Activated CD4-positive, alpha-beta T cell treated with anti-CD3 and anti-CD28 coated beads for 36 hours (primary cell): ENCODE data around the gene TGIF1. TPM values are rescaled to one million over a fixed set of nuclear protein-coding genes. Genes with fewer than 3 reads are reported as not detected.
"Not testable (repeated sequence)": the region's sequence is repeated elsewhere in the genome, so short reads cannot be mapped to it uniquely, and the experiment has no call there.

ENCODE experiments used
- ATAC-seq: fragments of 200-7000 bp; cut with Tn5 transposase; one replicate; pipeline ENCODE4 v1.10.0; 2021; ENCODE audit warnings: mild to moderate bottlenecking, moderate library complexity
- CTCF ChIA-PET: fragments of 350-600 bp; sonication (Branson Sonifier 250); formaldehyde crosslinking; loops from one replicate; lab custom pipeline; 2021; ENCODE audit warnings: antibody characterized with exemption; lab: Charles Lee
- POLR2A ChIA-PET: fragments of 350-600 bp; sonication (Branson Sonifier 250); formaldehyde crosslinking; loops from one replicate; lab custom pipeline; 2021; ENCODE audit warnings: antibody characterized with exemption, inconsistent platforms; lab: Charles Lee
- DNase-seq: peaks from one replicate; pipeline ENCODE4 v3.0.0-alpha.2; 2020
- H3K27ac Mint-ChIP-seq: one replicate; pipeline ENCODE4 v1.8.0; 2021; ENCODE audit warnings: mixed read lengths
- H3K27me3 Mint-ChIP-seq: one replicate; pipeline ENCODE4 v1.8.0; 2021; ENCODE audit warnings: mixed read lengths
- H3K36me3 Mint-ChIP-seq: one replicate; pipeline ENCODE4 v1.8.0; 2021; ENCODE audit warnings: low read depth, mixed read lengths
- H3K4me1 Mint-ChIP-seq: one replicate; pipeline ENCODE4 v1.8.0; 2021; ENCODE audit warnings: mixed read lengths
- H3K4me3 Mint-ChIP-seq: one replicate; pipeline ENCODE4 v1.8.0; 2021; ENCODE audit warnings: mild to moderate bottlenecking, moderate library complexity, mixed read lengths
- H3K9me3 Mint-ChIP-seq: one replicate; pipeline ENCODE4 v1.8.0; 2021; ENCODE audit warnings: low read depth, mixed read lengths
- intact Hi-C, 2 experiments: fragments of 100-400 bp; cut with DNase I in 1 of 2; cut with micrococcal nuclease in 1 of 2; formaldehyde crosslinking; loops; one replicate each; pipeline versions ENCODE4 v1.14.2 to v1.15.1; 2022 to 2024; cut with DNase I, micrococcal nuclease
- total RNA-seq, 2 experiments: library from RNA; stranded (reverse); gene quantifications; one replicate each; pipeline ENCODE4 v1.2.3, GENCODE V29; 2021

Gene TGIF1
- total RNA-seq, 2 experiments from 2014 or later = 42.7 to 46.3 TPM

DNA sequence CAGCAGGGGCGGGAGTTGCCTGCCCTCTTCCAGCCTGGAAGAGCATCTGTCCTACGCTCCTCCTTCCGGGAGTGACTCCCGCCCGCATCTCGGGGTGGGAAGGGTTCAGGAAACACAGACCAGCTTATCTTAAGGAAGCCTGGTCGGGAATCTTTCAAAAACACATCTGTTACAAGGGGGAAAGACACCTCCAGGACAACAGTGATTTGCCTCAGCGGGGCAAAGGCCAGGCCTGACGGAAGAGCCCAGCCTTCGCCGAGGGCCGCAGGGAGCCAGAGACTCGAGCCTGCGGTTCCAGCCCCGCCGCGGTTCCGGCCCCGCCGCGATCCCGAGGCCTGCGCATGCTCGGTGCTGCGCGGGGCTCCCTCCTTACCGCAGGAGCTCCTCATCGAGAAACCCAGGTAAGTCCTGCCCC lies 38.1 kb upstream of the TGIF1 start:
- peak; percentile 21 for ATAC-seq
- H3K36me3 Mint-ChIP-seq = no peaks in the 10 kb centered on the region
- H3K9me3 Mint-ChIP-seq = no peaks in the 10 kb centered on the region
- DNase-seq = peak; percentile 46
- H3K4me1 Mint-ChIP-seq = peaks cover 19% of the 10 kb centered on the region
- intact Hi-C loops = loop anchor here in 1 of 2 experiments (2.0 kb wide), 1 partner anchor 37 kb away; no protein-coding TSS in a partner anchor
- H3K27ac Mint-ChIP-seq = peak overlapping the region; percentile 58
- H3K4me3 Mint-ChIP-seq = peak overlapping the region; percentile 31
- ChIA-PET POLR2A (no interaction called here), CTCF (interaction anchor here (0.6 to 1.0 kb wide), 4 partner anchors 43 to 95 kb away, joined by 3 read pairs; no protein-coding TSS in a partner anchor)
- no peaks in the 10 kb centered on the region for H3K27me3 Mint-ChIP-seq

DNA sequence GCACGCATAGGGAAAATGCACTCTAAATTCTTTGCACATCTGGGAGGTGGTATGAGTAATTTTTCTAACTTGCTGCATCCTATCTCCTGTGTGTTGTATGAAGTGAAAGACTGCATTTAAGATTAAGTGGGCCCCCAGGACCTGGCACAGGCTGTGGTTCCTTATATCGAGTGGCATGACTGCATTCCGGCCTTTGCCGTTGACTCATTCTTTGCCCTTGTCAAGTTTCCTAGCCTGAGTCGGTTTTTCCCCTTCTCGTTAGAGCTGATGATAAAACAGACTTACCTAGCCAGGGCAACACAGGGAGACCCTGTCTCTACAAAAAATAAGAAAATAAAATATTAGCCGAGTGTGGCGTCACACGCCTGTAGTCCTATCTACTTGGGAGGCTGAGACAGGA lies 37.4 kb upstream of the TGIF1 start:
- H3K4me3 Mint-ChIP-seq, H3K9me3 Mint-ChIP-seq, H3K36me3 Mint-ChIP-seq, H3K27me3 Mint-ChIP-seq, POLR2A ChIA-PET: not testable (repeated sequence)
- ATAC-seq = peak; percentile 96
- intact Hi-C loops = loop anchor here in 1 of 2 experiments (2.0 kb wide), 1 partner anchor 36 kb away; no protein-coding TSS in a partner anchor
- Mint-ChIP-seq H3K4me1 (peaks cover 19% of the 10 kb centered on the region), H3K27ac (peak overlapping the region; percentile 58)
- peak; percentile 77 for DNase-seq
- CTCF ChIA-PET = interaction anchor here (0.6 to 1.1 kb wide), 4 partner anchors 11 to 360 kb away, joined by 3 to 4 read pairs (median 3); no protein-coding TSS in a partner anchor

DNA sequence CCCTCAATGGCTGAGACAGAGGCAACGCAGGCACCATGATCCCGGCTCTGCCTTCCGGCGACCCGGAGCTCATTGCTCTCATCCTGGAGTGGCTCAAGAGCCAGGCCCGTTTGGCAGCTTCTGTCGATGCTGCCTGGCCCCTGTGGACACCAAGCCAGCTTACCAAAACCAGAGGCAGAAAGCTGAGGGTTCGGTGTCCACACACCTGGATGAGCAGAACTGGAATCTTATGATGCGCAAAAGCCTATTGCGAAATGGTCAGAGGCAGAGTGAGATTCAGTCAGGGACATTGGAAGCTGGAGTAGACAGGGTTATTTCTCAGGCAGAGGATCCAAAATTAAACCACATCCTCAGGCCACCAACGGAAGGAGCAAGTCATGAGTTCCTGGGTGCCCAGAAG lies 34.9 kb upstream of the TGIF1 start:
- ChIA-PET POLR2A (no interaction called here), CTCF (interaction anchor here (0.6 kb wide), 1 partner anchor 16 kb away, joined by 3 read pairs; no protein-coding TSS in a partner anchor)
- Mint-ChIP-seq H3K9me3 (no peaks in the 10 kb centered on the region), H3K4me3 (no peak overlapping the region), H3K27me3 (no peaks in the 10 kb centered on the region), H3K4me1 (peaks cover 19% of the 10 kb centered on the region), H3K27ac (no peak overlapping the region), H3K36me3 (no peaks in the 10 kb centered on the region)
- intact Hi-C loops = no loop called here
- DNase-seq (no peak), ATAC-seq (no peak)

DNA sequence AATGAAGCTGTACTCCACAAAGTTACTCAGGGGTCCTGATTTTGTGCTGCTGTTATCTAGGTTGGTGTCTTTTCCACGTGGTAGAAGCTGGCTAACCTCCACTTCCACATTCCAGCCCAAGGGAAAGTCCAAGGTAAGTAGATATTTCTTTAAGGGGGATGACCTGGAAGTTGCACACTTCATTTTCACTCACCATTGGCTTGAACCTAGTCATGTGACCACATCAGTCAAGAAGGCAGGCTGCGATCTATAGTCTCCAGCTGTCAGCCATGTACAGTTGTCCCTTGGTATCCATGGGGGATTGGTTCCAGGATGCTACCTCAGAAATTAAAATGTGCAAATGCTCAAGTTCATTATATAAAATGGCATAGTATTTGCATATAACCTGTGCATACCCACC lies 31.9 kb upstream of the TGIF1 start:
- no peaks in the 10 kb centered on the region for H3K27me3 Mint-ChIP-seq
- H3K4me1 Mint-ChIP-seq = peaks cover 2% of the 10 kb centered on the region
- ATAC-seq (no peak), DNase-seq (no peak)
- H3K4me3 Mint-ChIP-seq = no peak overlapping the region
- CTCF ChIA-PET = no interaction called here
- intact Hi-C loops = no loop called here
- POLR2A ChIA-PET = no interaction called here
- peaks cover 3% of the 10 kb centered on the region for H3K9me3 Mint-ChIP-seq
- no peaks in the 10 kb centered on the region for H3K36me3 Mint-ChIP-seq
- no peak overlapping the region for H3K27ac Mint-ChIP-seq

DNA sequence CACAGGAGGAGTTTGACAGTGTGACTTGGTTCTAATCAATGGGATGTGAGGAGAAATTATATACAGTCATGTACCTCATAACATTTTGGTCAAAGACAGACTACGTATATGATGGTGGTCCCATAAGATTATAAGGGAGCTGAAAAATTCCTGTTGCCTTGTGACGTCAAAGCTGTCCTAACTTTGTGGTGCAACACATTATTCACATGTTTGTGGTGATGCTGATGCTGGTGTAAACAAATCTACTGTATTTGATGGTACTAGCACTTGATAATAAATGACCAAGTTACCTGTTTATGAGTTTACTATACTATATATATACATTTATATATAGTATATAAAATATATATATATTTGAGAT lies 29.1 kb upstream of the TGIF1 start:
- intact Hi-C loops = no loop called here
- no peaks in the 10 kb centered on the region for H3K27me3 Mint-ChIP-seq
- no peak for ATAC-seq
- H3K9me3 Mint-ChIP-seq = peaks cover 3% of the 10 kb centered on the region
- ChIA-PET CTCF (no interaction called here), POLR2A (no interaction called here)
- H3K4me3 Mint-ChIP-seq = no peak overlapping the region
- no peak for DNase-seq
- H3K27ac Mint-ChIP-seq = no peak overlapping the region
- H3K4me1 Mint-ChIP-seq = no peaks in the 10 kb centered on the region
- H3K36me3 Mint-ChIP-seq = no peaks in the 10 kb centered on the region

DNA sequence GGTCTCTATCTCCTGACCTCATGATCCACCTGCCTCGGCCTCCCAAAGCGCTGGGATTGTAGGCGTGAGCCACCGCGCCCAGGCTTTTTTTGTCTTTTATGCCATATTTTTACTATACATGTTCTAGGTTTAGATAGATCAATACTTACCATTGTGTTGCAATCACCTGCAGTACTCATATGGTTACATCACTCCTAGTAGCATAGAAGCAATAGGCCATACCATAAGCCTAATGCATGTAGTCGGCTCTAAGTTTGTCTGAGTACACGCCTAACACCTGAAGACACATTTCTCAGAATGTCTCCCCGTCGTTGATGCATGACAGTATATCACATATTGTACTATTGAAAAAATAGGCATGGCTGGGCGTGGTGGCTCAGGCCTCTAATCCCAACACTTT lies 27.1 kb upstream of the TGIF1 start:
- POLR2A ChIA-PET = no interaction called here
- H3K27me3 Mint-ChIP-seq = no peaks in the 10 kb centered on the region
- no peak for ATAC-seq
- H3K27ac Mint-ChIP-seq = no peak overlapping the region
- intact Hi-C loops = no loop called here
- peaks cover 3% of the 10 kb centered on the region for H3K9me3 Mint-ChIP-seq
- no peaks in the 10 kb centered on the region for H3K4me1 Mint-ChIP-seq
- DNase-seq = no peak
- H3K4me3 Mint-ChIP-seq = no peak overlapping the region
- CTCF ChIA-PET = interaction anchor here (0.7 to 0.9 kb wide), 2 partner anchors 44 to 141 kb away, joined by 3 read pairs; no protein-coding TSS in a partner anchor
- no peaks in the 10 kb centered on the region for H3K36me3 Mint-ChIP-seq

DNA sequence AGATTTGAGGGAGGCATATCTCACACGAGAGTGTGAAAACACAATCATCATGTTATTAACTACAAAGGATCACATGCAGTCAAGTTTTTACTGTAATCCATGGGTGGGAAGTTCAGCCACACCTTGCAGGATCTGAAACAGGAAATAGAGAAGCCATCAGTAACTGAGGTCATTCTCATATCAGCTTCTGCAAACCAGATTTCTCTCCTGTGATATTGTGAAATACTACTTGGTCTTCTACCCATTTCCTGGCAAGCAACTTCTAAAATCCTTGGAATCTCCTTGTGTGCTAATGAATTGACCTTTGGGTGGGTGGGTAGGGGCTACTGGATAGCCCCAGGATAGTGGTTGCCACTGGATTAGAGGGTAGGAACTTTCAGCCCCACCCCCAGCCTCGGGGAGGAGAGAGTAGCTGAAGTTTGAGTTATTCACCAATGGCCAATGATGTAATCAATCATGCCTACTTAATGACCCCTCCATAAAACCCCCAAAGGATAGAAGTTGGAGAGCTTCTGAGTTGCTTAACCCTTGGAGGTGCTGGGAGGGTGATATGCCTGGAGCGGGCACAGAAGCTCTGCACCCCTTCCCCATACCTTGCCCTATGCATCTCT lies 25.6 kb upstream of the TGIF1 start:
- Mint-ChIP-seq H3K36me3 (no peaks in the 10 kb centered on the region), H3K4me1 (no peaks in the 10 kb centered on the region), H3K9me3 (peaks cover 3% of the 10 kb centered on the region), H3K27me3 (no peaks in the 10 kb centered on the region), H3K27ac (no peak overlapping the region), H3K4me3 (no peak overlapping the region)
- CTCF ChIA-PET = interaction anchor here (1.0 kb wide), 1 partner anchor 242 kb away, joined by 6 read pairs; no protein-coding TSS in a partner anchor
- no peak for DNase-seq
- intact Hi-C loops = no loop called here
- POLR2A ChIA-PET = interaction anchor here (0.6 kb wide), 1 partner anchor 218 kb away, joined by 3 read pairs; no protein-coding TSS in a partner anchor
- no peak for ATAC-seq

DNA sequence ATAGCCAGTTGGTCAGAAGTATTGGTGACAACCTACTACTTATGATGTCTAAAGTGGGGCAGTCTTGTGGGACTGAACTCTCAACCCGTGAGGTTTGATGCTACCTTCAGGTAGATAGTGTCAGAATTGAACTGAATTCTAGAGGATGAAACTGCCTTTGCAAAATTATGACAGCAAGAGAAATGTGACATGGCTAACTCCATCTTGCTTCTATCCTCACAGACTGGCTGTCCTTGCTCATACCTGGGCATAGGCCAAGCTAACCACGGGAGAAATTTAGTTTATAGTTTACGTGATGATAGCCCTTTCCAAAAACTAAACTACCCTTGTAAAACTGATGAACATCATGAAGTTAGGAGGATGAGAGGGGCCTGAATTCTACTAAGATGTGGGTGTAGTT lies 24.9 kb upstream of the TGIF1 start:
- ChIA-PET POLR2A (no interaction called here), CTCF (no interaction called here)
- no peaks in the 10 kb centered on the region for H3K4me1 Mint-ChIP-seq
- no peaks in the 10 kb centered on the region for H3K36me3 Mint-ChIP-seq
- no peak overlapping the region for H3K27ac Mint-ChIP-seq
- intact Hi-C loops = no loop called here
- H3K4me3 Mint-ChIP-seq = no peak overlapping the region
- no peaks in the 10 kb centered on the region for H3K27me3 Mint-ChIP-seq
- peaks cover 3% of the 10 kb centered on the region for H3K9me3 Mint-ChIP-seq
- ATAC-seq (no peak), DNase-seq (no peak)

DNA sequence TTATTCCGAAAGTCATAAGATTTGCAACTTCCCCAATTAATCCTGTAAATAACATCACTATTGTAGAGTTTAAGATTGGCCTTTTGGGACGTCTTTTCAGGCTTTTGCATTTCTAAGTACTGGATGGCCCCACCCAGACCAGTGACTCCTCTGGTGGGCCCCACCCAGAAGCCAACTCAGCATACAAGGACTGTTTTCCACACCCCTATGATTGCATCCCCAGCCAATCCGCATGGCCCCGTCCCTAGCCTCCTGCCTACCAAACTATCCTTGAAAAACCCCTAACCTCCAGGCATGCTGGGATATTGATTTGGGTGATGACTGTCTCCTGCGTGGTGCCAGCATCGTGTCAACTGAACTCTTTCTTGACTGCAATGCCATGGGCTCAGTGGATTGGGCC lies 24.5 kb upstream of the TGIF1 start:
- Mint-ChIP-seq H3K4me1 (no peaks in the 10 kb centered on the region), H3K27ac (no peak overlapping the region), H3K36me3 (no peaks in the 10 kb centered on the region), H3K4me3 (no peak overlapping the region), H3K9me3 (peaks cover 3% of the 10 kb centered on the region), H3K27me3 (no peaks in the 10 kb centered on the region)
- CTCF ChIA-PET = no interaction called here
- DNase-seq = no peak
- POLR2A ChIA-PET = no interaction called here
- no peak for ATAC-seq
- intact Hi-C loops = no loop called here

DNA sequence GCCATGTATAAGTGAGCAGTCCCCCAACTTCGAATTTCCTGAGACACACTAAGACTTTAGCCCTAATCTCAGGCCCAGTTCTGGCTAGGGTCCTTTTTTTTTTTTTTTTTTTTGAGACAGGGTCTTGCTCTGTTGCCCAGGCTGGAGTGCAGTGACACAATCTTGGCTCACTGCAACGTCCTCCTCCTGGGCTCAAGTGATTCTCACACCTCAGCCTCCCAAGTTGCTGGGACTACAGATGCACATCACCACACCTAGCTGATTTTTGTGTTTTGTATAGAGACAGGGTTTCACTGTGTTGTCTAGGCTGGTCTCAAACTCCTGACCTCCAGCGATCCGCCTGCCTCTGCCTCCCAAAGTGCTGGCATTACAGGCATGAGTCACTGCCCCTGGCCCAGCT lies 23.9 kb upstream of the TGIF1 start:
- Mint-ChIP-seq H3K27ac (no peak overlapping the region), H3K36me3 (no peaks in the 10 kb centered on the region), H3K4me1 (no peaks in the 10 kb centered on the region), H3K9me3 (no peaks in the 10 kb centered on the region), H3K27me3 (no peaks in the 10 kb centered on the region), H3K4me3 (no peak overlapping the region)
- CTCF ChIA-PET = no interaction called here
- no peak for ATAC-seq
- no peak for DNase-seq
- intact Hi-C loops = no loop called here
- POLR2A ChIA-PET = no interaction called here

DNA sequence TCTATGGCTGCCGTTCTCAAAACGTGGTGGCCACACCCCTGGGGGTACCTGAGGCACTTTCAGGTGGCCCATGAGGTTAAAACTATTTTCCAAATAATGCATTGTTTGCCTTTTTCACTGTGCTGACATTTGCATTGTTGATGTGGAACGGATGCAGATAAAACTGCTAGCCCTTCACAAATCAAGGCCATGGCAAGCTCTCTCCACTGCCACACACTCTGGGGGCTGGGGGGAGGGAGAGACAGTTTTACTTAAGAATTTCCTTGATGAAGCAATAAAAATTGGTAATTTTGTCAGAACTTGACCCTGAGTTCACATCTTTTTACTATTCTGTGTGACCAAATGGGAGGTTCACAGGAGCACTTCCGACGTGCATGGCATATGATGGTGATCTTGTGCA lies 22.0 kb upstream of the TGIF1 start:
- POLR2A ChIA-PET = no interaction called here
- CTCF ChIA-PET = no interaction called here
- H3K9me3 Mint-ChIP-seq = no peaks in the 10 kb centered on the region

DNA sequence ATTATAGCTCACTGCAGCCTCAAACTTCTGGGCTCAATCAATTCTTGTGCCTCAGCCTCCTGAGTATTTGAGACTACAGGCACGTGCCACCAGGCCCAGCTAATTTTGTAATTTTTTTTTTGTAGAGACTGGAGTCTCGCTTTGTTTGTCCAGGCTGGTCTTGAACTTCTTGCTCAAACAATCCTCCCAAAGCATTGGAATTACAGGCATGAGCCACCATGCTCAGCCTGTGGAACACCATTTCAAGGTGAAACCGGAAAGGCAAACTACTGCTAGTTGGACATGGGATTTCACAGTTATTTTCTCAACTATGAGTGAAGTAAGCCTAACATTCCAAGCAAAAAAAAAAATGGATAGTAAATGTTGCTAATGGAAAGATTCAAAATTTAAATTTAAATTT lies 20.9 kb upstream of the TGIF1 start:
- no peak overlapping the region for H3K27ac Mint-ChIP-seq
- ChIA-PET POLR2A (interaction anchor here (0.5 kb wide), 1 partner anchor 166 kb away, joined by 3 read pairs; no protein-coding TSS in a partner anchor), CTCF (interaction anchor here (0.6 to 1.0 kb wide), 2 partner anchors 13 to 105 kb away, joined by 3 to 5 read pairs; no protein-coding TSS in a partner anchor)
- ATAC-seq (no peak), DNase-seq (no peak)
- no peaks in the 10 kb centered on the region for H3K4me1 Mint-ChIP-seq
- no peaks in the 10 kb centered on the region for H3K36me3 Mint-ChIP-seq
- no peak overlapping the region for H3K4me3 Mint-ChIP-seq
- intact Hi-C loops = no loop called here
- H3K9me3 Mint-ChIP-seq = no peaks in the 10 kb centered on the region
- no peaks in the 10 kb centered on the region for H3K27me3 Mint-ChIP-seq

More for the DNA sequence above, 22.0 kb upstream of the TGIF1 start:
- DNase-seq = no peak
- intact Hi-C loops = no loop called here
- Mint-ChIP-seq H3K4me3 (no peak overlapping the region), H3K36me3 (no peaks in the 10 kb centered on the region), H3K27me3 (no peaks in the 10 kb centered on the region), H3K27ac (no peak overlapping the region), H3K4me1 (no peaks in the 10 kb centered on the region)
- ATAC-seq = no peak
